GM23338 (cell line): ENCODE measurements around the gene SUPT3H. TPM values are rescaled to one million over a fixed set of nuclear protein-coding genes. Genes with fewer than 3 reads are reported as not detected.

Experiments used
- ATAC-seq: fragments of 200-7000 bp; cut with Tn5 transposase; 3 replicates; pipeline ENCODE4 v1.9.1; 2020
- DNase-seq: peaks from one replicate; pipeline ENCODE4 v3.0.0-alpha.2; 2015; ENCODE audit warnings: low spot score
- H2AFZ ChIP-seq: fragments of 200-600 bp; sonication (generic); 2 replicates; pipeline ENCODE4 v1.8.0; 2016; ENCODE audit warnings: antibody characterized with exemption, mild to moderate bottlenecking, moderate library complexity
- H3F3A ChIP-seq: fragments of 200-600 bp; sonication (generic); replicated peaks from 2 replicates; pipeline ENCODE4 v1.8.0; 2017; ENCODE audit warnings: antibody characterized with exemption, mixed run types, low read depth
- H3K27ac ChIP-seq: fragments of 200-600 bp; sonication (generic); 2 replicates; pipeline ENCODE4 v1.6.1; 2016; ENCODE audit warnings: low read depth
- H3K27me3 ChIP-seq: fragments of 200-600 bp; sonication (generic); 2 replicates; pipeline ENCODE4 v1.8.0; 2016; ENCODE audit warnings: mild to moderate bottlenecking, mixed run types, moderate library complexity; ENCODE audit not compliant: insufficient read depth
- H3K36me3 ChIP-seq: fragments of 200-600 bp; sonication (generic); 2 replicates; pipeline ENCODE4 v1.8.0; 2016; ENCODE audit warnings: mild to moderate bottlenecking; ENCODE audit not compliant: insufficient read depth
- H3K4me1 ChIP-seq: fragments of 200-600 bp; sonication (generic); 2 replicates; pipeline ENCODE4 v1.8.0; 2016; ENCODE audit warnings: mild to moderate bottlenecking, moderate library complexity; ENCODE audit not compliant: insufficient read depth
- H3K4me2 ChIP-seq: fragments of 200-600 bp; sonication (generic); 2 replicates; pipeline ENCODE4 v1.7.1; 2017; ENCODE audit warnings: mixed run types
- H3K4me3 ChIP-seq: fragments of 200-600 bp; sonication (generic); 2 replicates; pipeline ENCODE4 v1.6.1; 2016; ENCODE audit warnings: mixed run types
- H3K79me2 ChIP-seq: fragments of 200-600 bp; sonication (generic); replicated peaks from 2 replicates; pipeline ENCODE4 v1.8.0; 2017; ENCODE audit warnings: mild to moderate bottlenecking; ENCODE audit not compliant: insufficient read depth
- H3K9me2 ChIP-seq: fragments of 200-600 bp; sonication (generic); 2 replicates; pipeline ENCODE4 v1.8.0; 2017; ENCODE audit not compliant: insufficient read depth
- H4K20me1 ChIP-seq: fragments of 200-600 bp; sonication (generic); replicated peaks from 2 replicates; pipeline ENCODE4 v1.8.0; 2017; ENCODE audit warnings: mild to moderate bottlenecking; ENCODE audit not compliant: insufficient read depth
- H3K27ac Mint-ChIP-seq: 2 replicates; pipeline ENCODE4 v1.8.0; 2020; ENCODE audit warnings: inconsistent platforms, mild to moderate bottlenecking, moderate library complexity, mixed read lengths
- H3K27me3 Mint-ChIP-seq: 3 replicates; pipeline ENCODE4 v1.8.0; 2022; ENCODE audit warnings: low read depth, mild to moderate bottlenecking, moderate library complexity, mixed read lengths, inconsistent platforms; ENCODE audit not compliant: insufficient read depth, poor library complexity
- H3K36me3 Mint-ChIP-seq: 3 replicates; pipeline ENCODE4 v1.8.0; 2021; ENCODE audit warnings: low read depth, mild to moderate bottlenecking, inconsistent platforms, moderate library complexity, mixed read lengths
- H3K4me1 Mint-ChIP-seq: 3 replicates; pipeline ENCODE4 v1.8.0; 2020; ENCODE audit warnings: mild to moderate bottlenecking, inconsistent platforms, mixed read lengths
- H3K4me3 Mint-ChIP-seq: 3 replicates; pipeline ENCODE4 v1.8.0; 2021; ENCODE audit warnings: moderate library complexity, mild to moderate bottlenecking, inconsistent platforms, mixed read lengths
- H3K9me3 Mint-ChIP-seq: 3 replicates; pipeline ENCODE4 v1.8.0; 2020; ENCODE audit warnings: moderate library complexity, mild to moderate bottlenecking, inconsistent platforms, mixed read lengths
- CREB1 ChIP-seq: fragments of 250-450 bp; sonication (Bioruptor Pico); IDR thresholded peaks from 2 replicates; pipeline ENCODE4 v1.5.0; 2020; ENCODE audit warnings: low read depth, mild to moderate bottlenecking, moderate library complexity
- EZH2 ChIP-seq: fragments of 200-600 bp; sonication (generic); IDR thresholded peaks from one replicate; pipeline ENCODE4 v1.8.0; 2017; ENCODE audit warnings: antibody characterized with exemption, mild to moderate bottlenecking, low read depth; ENCODE audit not compliant: unreplicated experiment
- JUNB ChIP-seq: IDR thresholded peaks from one replicate; pipeline ENCODE4 v1.6.1; 2016; ENCODE audit warnings: antibody characterized with exemption; ENCODE audit not compliant: unreplicated experiment
- polyA plus RNA-seq: library from polyadenylated mRNA; unstranded; fragments of >200 nt; fragmentation: Nextera tagmentation; extraction: Ambion mirVana; gene quantifications from 2 replicates; pipeline ENCODE4 v1.2.1, GENCODE V29; 2016
- total RNA-seq: library from RNA; depleted of rRNA; stranded (reverse); fragments of >200 nt; shearing (Covaris generic); gene quantifications from 2 replicates; pipeline ENCODE4 v1.2.3, GENCODE V29; 2014
- TF ChIP-seq, protein P1 (sequence below): IDR thresholded peaks from 2 replicates; pipeline ENCODE4 v1.6.1; 2016; ENCODE audit warnings: antibody characterized with exemption
- TF ChIP-seq, protein P2 (sequence below), 2 experiments: fragments of 200-600 bp in 1 of 2; sonication (generic) in 1 of 2; conservative IDR thresholded peaks; 2 replicates each; pipeline versions ENCODE4 v1.5.1 to v1.6.1; 2016 to 2017; ENCODE audit warnings: antibody characterized with exemption in 2 of 2, low read depth in 2 of 2, mild to moderate bottlenecking in 2 of 2, moderate library complexity in 1 of 2

Gene SUPT3H
- total and polyA plus RNA-seq, 2 experiments from 2014 or later, result 11.4 to 30.1 TPM

DNA sequence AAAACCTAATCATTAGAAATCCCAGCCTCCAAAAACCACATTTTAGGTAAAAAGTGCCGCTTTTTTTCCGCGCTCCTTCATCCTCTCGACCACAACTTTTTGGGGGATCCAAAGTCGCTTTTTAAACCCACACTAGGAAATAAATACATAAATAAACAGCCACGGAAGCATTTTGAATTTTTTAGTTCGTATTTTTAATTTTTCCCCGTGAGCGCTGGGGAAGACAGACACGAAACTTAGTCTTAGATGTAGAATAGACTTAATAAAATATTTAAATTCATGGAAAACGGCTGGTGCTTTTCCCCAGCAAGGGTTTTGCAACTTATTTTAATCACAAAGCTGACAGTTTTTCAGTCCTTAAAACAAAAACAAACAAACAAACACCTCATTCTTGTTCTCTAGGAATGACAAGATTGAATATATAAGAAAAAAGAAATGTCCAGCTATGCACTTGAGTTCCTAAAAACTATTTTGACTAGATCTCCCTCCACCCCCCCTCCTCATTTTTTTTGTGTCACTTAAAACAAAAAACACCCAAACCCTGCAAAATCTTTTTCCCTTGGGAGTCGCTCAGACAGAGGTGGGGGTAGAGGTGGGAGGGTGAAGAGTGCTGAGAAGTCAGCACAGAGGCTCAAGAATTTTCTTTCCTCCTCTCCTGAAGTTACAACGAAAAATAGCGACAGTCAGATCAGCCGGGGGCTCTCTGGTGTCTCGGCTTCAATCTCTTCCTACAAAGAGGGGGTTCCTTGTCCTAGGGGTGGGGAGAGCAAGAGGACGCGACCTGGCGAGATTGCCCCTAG lies 43.4 kb upstream of the SUPT3H start:
- peak overlapping the region; percentile 90 for H3K4me3 ChIP-seq
- no peaks in the 10 kb centered on the region for H3K9me3 Mint-ChIP-seq
- H3K9me2 ChIP-seq, result no peaks in the 10 kb centered on the region
- H2AFZ ChIP-seq, result peak overlapping the region; percentile 98
- no peaks in the 10 kb centered on the region for H3F3A ChIP-seq
- peaks cover 62% of the 10 kb centered on the region for H3K27me3 Mint-ChIP-seq
- ATAC-seq (no peak), DNase-seq (peak; percentile 47)
- peaks cover 98% of the 10 kb centered on the region for H3K27me3 ChIP-seq
- peak overlapping the region; percentile 94 for H3K4me2 ChIP-seq
- no peak overlapping the region for H3K27ac ChIP-seq
- no peaks in the 10 kb centered on the region; the same call in 2 of the 3 replicates for H3K36me3 Mint-ChIP-seq
- H3K4me3 Mint-ChIP-seq, result peak overlapping the region; percentile 86
- no peaks in the 10 kb centered on the region for H3K79me2 ChIP-seq
- H3K27ac Mint-ChIP-seq, result no peak overlapping the region
- TF ChIP-seq, protein P1, sequence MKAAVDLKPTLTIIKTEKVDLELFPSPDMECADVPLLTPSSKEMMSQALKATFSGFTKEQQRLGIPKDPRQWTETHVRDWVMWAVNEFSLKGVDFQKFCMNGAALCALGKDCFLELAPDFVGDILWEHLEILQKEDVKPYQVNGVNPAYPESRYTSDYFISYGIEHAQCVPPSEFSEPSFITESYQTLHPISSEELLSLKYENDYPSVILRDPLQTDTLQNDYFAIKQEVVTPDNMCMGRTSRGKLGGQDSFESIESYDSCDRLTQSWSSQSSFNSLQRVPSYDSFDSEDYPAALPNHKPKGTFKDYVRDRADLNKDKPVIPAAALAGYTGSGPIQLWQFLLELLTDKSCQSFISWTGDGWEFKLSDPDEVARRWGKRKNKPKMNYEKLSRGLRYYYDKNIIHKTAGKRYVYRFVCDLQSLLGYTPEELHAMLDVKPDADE, result no peak
- TF ChIP-seq EZH2, result peak; percentile 32
- H3K4me1 Mint-ChIP-seq, result peaks cover 27% of the 10 kb centered on the region
- peaks cover 33% of the 10 kb centered on the region for H3K4me1 ChIP-seq
- H3K36me3 ChIP-seq, result no peaks in the 10 kb centered on the region
- H4K20me1 ChIP-seq, result no peaks in the 10 kb centered on the region

DNA sequence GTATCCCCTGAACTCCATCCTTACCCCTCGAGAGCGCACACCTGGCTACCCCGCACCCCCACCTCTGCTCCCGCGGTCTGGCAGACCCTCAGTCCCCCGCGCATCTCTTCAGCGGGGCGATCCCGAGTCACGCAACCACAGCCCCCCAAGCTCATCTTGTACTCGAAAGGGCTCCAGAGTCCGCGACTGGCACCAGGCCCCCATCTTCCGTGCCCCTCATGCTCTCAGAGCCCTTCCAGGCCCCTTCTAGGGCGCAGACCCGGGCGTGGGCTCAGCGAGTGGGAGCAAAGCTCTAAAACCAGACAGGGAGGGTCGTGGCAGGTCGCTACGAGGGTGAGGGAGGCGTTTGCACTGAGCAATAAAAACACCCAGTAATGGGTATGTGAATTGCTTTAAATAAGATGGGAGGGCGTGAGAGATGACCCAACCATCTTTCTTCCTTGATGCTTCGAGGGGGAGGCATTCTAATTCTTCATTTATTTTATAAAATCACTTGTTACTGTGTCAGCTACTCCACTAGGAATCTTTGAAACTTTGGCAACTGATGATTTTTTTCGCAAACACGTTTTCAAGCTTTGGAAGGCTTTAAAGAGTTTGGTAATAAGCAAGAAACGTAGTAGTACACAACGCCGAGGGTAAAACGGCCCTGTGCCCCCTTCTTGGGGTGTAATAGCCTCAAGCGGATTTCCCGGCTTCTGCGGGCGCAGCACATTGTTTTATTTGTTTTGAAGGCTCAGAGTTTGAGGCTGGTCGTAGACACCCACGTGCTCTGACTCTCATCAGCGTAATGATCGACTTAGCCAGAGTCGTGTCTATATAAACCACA lies 42.6 kb upstream of the SUPT3H start:
- no peaks in the 10 kb centered on the region for H3K36me3 ChIP-seq
- H3K4me3 ChIP-seq, result peak overlapping the region; percentile 90
- Mint-ChIP-seq H3K27me3 (peaks cover 62% of the 10 kb centered on the region), H3K27ac (no peak overlapping the region), H3K9me3 (no peaks in the 10 kb centered on the region), H3K4me1 (peaks cover 27% of the 10 kb centered on the region), H3K36me3 (no peaks in the 10 kb centered on the region; the same call in 2 of the 3 replicates), H3K4me3 (peak overlapping the region; percentile 86)
- peaks cover 96% of the 10 kb centered on the region for H3K27me3 ChIP-seq
- peak overlapping the region; percentile 88 for H2AFZ ChIP-seq
- H3K4me2 ChIP-seq, result peak overlapping the region; percentile 94
- no peaks in the 10 kb centered on the region for H4K20me1 ChIP-seq
- DNase-seq, result peak; percentile 58
- H3K79me2 ChIP-seq, result no peaks in the 10 kb centered on the region
- ATAC-seq, result no peak; the same call in 2 of the 3 replicates
- peaks cover 33% of the 10 kb centered on the region for H3K4me1 ChIP-seq
- H3K27ac ChIP-seq, result no peak overlapping the region
- no peak for TF ChIP-seq JUNB
- TF ChIP-seq EZH2, result peak; percentile 62
- H3K9me2 ChIP-seq, result no peaks in the 10 kb centered on the region
- H3F3A ChIP-seq, result no peaks in the 10 kb centered on the region

DNA sequence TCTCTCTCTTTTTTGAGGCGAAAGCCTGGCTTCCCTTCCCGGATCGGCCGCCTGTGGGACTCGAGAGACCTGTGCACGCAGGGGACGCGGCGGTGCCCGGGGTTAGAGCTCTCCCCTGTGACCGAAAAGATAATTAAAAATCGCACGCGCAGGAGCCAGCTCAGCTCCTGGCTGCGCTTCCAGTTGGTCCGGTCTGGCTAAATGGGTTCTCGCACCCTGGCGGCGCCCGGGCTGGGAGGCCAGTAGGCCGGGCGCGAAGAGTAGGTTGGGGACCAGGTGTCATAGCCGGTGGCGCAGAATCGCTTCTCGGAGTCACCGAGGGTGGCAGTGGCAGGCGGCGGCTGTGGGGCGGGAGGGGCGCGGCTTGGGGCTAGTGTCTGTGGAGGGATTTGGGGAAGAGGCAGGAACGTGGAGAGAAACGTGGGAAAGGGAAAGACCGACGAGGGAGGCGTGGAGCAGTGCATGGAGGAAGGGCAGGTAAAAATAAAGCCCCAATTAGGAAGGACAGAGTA lies 41.9 kb upstream of the SUPT3H start:
- H3K27ac ChIP-seq, result no peak overlapping the region
- H3K27me3 Mint-ChIP-seq, result peaks cover 56% of the 10 kb centered on the region
- no peaks in the 10 kb centered on the region for H3K9me3 Mint-ChIP-seq
- ATAC-seq, result peak; percentile 43
- peak; percentile 86 for DNase-seq
- H3K79me2 ChIP-seq, result no peaks in the 10 kb centered on the region
- peaks cover 93% of the 10 kb centered on the region for H3K27me3 ChIP-seq
- no peaks in the 10 kb centered on the region for H3K9me2 ChIP-seq
- peaks cover 32% of the 10 kb centered on the region for H3K4me1 ChIP-seq
- peak overlapping the region; percentile 94 for H3K4me2 ChIP-seq
- no peaks in the 10 kb centered on the region for H4K20me1 ChIP-seq
- peak overlapping the region; percentile 86 for H3K4me3 Mint-ChIP-seq
- peak overlapping the region; percentile 90 for H3K4me3 ChIP-seq
- peaks cover 26% of the 10 kb centered on the region for H3K4me1 Mint-ChIP-seq
- TF ChIP-seq EZH2 (peak; percentile 46), CREB1 (CRISPR knock-in tag) (no peak)
- TF ChIP-seq, protein P2, sequence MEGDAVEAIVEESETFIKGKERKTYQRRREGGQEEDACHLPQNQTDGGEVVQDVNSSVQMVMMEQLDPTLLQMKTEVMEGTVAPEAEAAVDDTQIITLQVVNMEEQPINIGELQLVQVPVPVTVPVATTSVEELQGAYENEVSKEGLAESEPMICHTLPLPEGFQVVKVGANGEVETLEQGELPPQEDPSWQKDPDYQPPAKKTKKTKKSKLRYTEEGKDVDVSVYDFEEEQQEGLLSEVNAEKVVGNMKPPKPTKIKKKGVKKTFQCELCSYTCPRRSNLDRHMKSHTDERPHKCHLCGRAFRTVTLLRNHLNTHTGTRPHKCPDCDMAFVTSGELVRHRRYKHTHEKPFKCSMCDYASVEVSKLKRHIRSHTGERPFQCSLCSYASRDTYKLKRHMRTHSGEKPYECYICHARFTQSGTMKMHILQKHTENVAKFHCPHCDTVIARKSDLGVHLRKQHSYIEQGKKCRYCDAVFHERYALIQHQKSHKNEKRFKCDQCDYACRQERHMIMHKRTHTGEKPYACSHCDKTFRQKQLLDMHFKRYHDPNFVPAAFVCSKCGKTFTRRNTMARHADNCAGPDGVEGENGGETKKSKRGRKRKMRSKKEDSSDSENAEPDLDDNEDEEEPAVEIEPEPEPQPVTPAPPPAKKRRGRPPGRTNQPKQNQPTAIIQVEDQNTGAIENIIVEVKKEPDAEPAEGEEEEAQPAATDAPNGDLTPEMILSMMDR (conservative IDR thresholded peaks at IDR 0.05; ENCODE audit: low read depth in 2 of 2), result peak in 1 of 2 experiments; percentile 53
- no peaks in the 10 kb centered on the region for H3K36me3 ChIP-seq
- no peak overlapping the region for H3K27ac Mint-ChIP-seq
- peak overlapping the region; percentile 88 for H2AFZ ChIP-seq
- H3K36me3 Mint-ChIP-seq, result no peaks in the 10 kb centered on the region; the same call in 2 of the 3 replicates
- no peaks in the 10 kb centered on the region for H3F3A ChIP-seq
